Measurements from ENCODE around the gene UGGT2. TPM values are rescaled to one million over a fixed set of nuclear protein-coding genes. Genes with fewer than 3 reads are reported as not detected.
"Not testable (repeated sequence)": the region's sequence is repeated elsewhere in the genome, so short reads cannot be mapped to it uniquely, and the experiment has no call there.

The UGGT2 gene
- polyA plus RNA-seq (2014; cell fraction: cytosol; rRNA removed), result 19.2 and 23.5 TPM in 2 replicates
- polyA plus RNA-seq (2014; cell fraction: nucleus; rRNA removed), result 85.6 and 115 TPM in 2 replicates

DNA sequence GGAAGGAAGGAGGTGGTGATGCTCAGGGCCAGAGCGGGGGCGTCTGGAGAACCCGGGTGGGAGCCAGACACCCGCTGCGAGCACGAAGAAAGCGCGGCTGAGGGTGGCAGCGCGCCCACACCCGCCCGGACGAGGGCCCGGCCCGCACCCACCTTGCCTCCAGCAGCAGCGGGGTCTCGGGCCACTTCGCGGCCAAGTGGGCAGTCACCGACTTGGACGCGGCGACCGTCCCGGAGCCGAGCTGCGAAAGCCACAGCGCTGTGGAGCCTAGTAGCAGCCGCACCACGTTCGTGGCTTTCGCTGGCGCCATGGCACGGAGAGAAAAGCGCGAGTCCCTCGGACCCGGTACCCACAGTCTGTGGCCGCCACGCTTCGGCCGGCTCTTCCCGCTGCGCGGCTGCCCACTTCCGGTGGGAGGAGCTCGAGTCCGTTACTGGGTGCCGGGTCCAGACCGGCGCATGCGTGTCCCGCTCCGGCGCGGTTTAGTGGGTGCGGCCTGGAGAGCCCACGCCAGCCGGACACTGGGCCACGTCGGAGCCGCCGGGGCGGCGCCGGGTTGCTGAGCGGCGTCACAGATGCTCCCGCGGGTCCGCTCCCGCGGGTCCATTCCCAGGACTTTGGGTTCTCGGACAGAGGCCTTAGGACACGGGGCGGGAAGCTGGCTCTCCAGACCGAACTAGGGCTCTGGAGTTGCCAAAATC, at the start of gene UGGT2:
Gene UGGT2, minus strand, starts transcription at position 399 of the 701 bp plus-strand sequence. Its CDS starts 89 bp downstream, at position 310.
- peak; percentile 92 for DNase-seq (ENCODE audit: low spot score)

DNA sequence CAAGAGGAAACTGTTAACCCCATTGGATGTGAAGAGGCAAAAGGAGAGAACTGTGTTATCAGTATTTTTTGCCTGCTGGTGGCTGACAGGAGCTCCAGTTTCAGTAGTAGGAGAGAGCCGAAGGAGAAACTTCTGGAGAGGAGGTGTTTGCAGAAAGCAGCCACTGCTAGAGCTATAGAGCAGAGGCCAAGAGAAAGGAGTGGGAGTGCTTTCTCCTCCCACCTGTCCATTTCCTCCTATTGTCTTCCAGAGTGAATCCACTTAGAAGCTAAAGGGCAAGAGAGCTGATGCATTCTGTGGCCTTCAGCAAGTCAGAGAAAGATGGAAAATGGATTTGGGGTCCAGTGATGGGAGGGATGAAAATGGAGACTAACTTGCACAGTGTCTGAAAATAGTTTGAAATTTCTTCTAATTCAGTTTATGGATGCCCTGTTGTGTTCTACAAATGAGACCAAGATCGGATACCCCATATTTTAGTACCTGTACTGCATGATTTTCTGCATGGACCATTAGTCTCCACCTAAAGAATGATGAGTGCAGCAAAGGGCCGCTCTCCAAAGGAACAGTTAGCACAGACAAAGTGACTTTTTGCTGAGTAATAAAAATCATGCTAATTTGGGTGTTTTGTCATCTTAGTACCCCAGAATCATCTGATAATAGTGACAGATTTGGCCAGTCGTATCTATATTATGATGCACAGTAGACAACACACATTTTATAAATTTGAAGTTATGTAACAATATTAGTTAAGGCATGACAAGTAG, 47.4 kb upstream of the UGGT2 start:
- DNase-seq (ENCODE audit: low spot score), result no peak

- DNase-seq (ENCODE audit: low spot score), result peak; percentile 65
Observed at GRCh38 chr13:96093296-96094006, 40.2 kb upstream of the UGGT2 start.

GRCh38 chr13:96091164-96092117, 38.2 kb upstream of the UGGT2 start:
- DNase-seq (ENCODE audit: low spot score), result peak; percentile 53

GRCh38 chr13:96090240-96091101, 37.3 kb upstream of the UGGT2 start:
- no peak for DNase-seq (ENCODE audit: low spot score)

DNA sequence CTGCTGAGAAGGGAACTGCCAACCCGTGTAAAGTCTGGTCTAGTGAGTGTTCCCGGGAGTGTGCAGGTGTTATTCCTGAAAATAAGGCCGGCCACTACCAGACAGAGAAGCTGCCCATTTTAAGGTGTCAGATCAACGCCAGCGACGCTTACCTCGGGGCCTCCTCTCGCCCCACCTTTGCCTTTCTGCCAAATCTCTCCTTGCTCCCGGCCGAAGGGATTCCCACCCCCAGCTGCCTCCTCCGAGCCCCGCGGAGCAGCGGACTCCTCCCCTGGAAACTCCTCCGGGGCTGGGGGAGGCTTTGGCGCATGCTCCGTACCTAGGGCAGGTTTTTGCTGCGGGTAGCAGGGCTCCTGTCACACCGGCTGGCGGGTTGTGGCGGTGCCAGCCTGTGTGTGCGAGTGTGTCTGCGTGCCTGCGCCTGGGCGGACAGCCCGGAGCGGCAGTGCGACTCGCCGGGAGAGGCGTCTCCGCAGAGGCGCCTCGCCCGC, 36.6 kb upstream of the UGGT2 start, which contains the start of gene HS6ST3:
Gene HS6ST3, plus strand, starts transcription at position 359 of the 491 bp plus-strand sequence.
- DNase-seq (ENCODE audit: low spot score), result peak; percentile 79

- no peak for DNase-seq (ENCODE audit: low spot score)
Observed at GRCh38 chr13:96089139-96089538, 35.9 kb upstream of the UGGT2 start.

- no peak for DNase-seq (ENCODE audit: low spot score)
Observed at GRCh38 chr13:96086736-96087135, 33.5 kb upstream of the UGGT2 start.

- no peak for DNase-seq (ENCODE audit: low spot score)
Observed at GRCh38 chr13:96082640-96083039, 29.4 kb upstream of the UGGT2 start.

- DNase-seq (ENCODE audit: low spot score), result no peak
Observed at GRCh38 chr13:96081888-96082287, 28.7 kb upstream of the UGGT2 start.

DNA sequence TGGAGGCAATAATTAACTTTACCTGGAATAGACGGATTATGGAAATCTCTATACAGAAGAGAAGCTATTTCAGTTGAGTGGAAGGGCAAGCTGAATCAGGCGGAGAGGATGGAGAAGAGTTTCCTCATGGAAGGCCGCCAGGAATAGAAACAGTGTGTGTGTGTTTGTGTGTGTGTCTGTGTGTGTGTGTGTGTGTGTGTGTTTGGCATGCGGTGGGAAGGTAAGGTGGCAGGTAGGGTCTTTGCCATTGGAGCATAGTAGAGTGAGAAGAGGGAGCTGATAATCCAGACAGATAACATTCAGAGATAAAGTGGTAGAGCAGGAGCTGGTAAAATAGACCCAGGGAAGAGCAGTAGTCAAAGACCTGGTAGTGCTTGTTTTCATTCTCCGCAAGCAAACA, 27.5 kb upstream of the UGGT2 start:
- no peak for DNase-seq (ENCODE audit: low spot score)

GRCh38 chr13:96075953-96076543, 22.8 kb upstream of the UGGT2 start:
- DNase-seq (ENCODE audit: low spot score), result no peak

DNA sequence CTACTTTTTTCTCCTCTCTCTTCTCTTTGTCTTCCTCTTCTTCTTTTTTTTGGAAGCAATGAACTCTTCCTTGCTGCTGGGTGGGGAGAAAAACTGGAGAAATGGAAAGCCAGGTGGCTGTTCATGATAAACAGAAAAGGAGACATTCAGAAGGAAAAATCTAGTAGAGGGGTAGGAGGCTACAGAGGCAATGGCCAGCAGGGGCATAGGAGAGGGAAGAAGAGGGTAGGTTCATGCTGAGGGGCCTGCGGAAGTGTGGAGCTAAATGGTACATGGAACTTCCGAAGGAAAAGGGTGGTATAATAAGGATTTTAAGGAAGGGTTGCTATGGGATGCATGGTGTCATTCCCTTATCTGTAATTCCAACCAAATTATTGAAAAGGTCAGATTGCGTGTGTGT, 19.2 kb upstream of the UGGT2 start:
- no peak for DNase-seq (ENCODE audit: low spot score)

DNA sequence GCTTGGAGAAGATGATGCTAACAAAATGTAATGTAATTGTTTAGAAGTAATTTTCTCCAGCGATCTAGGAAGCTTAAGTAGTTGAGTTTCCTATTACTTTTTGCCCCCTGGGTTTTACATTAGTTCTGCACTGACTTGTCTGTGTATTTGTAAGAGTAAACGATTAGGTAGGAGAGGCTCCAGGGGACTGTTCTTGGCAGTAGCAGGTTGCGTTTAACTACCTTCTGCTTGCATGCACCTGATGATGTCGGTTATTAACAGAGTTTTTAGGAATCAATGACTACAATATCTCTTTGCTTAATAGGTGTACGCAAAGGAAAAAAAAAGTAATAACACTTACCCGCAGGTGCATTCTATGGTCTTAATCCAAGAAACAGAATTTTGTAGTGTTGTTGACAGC, 18.3 kb upstream of the UGGT2 start:
- no peak for DNase-seq (ENCODE audit: low spot score)

- DNase-seq (ENCODE audit: low spot score), result no peak
Observed at GRCh38 chr13:96068729-96069128, 15.5 kb upstream of the UGGT2 start.

DNA sequence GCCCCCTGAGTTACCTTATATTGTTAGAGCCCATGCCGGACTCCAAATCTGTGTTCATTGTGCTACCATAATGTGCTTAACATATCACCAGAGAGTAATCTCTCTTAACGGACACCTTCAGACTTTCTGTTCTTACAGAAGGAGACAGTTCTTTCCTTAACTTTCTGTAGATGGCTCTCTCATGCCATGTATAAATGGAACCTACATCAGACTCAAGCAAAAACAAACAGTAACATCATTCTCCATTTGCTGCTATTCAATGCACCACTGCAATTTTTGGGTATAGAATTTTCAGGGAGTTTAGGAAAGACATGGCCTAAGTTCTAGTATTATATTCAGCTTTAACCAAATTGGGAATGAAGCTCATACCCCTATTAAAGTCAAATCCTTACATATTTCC, 12.6 kb upstream of the UGGT2 start:
- no peak for DNase-seq (ENCODE audit: low spot score)

- DNase-seq (ENCODE audit: low spot score), result peak; percentile 41
Observed at GRCh38 chr13:96052656-96053002, 572 bp downstream of the UGGT2 start.

- not testable (repeated sequence) for DNase-seq (ENCODE audit: low spot score)
Observed at GRCh38 chr13:96051946-96052345, 1.3 kb downstream of the UGGT2 start.

- not testable (repeated sequence) for DNase-seq (ENCODE audit: low spot score)
Observed at GRCh38 chr13:96051491-96051890, 1.7 kb downstream of the UGGT2 start.
